HepG2 (cell line): ENCODE data around the gene PDZD7. TPM values are rescaled to one million over a fixed set of nuclear protein-coding genes. Genes with fewer than 3 reads are reported as not detected.

Experiments
- ARNTL ChIP-seq: sonication (generic); formaldehyde crosslinking; IDR thresholded peaks from 2 replicates; pipeline ENCODE4 v1.4.0; 2020; ENCODE audit warnings: mild to moderate bottlenecking, missing genetic modification reagents
- CCDC6 ChIP-seq: sonication (generic); formaldehyde crosslinking; IDR thresholded peaks from 2 replicates; pipeline ENCODE4 v1.8.1; 2022; ENCODE audit warnings: mild to moderate bottlenecking, missing genetic modification reagents, moderate library complexity
- GMEB2 ChIP-seq: IDR thresholded peaks from 2 replicates; pipeline ENCODE4 v1.6.1; 2016; ENCODE audit warnings: missing biosample characterization, missing genetic modification reagents, low read depth
- GPBP1L1 ChIP-seq: sonication (generic); formaldehyde crosslinking; IDR thresholded peaks from 2 replicates; pipeline ENCODE4 v1.5.0; 2020; ENCODE audit warnings: mild to moderate bottlenecking, missing genetic modification reagents
- HMGXB3 ChIP-seq: sonication (generic); formaldehyde crosslinking; IDR thresholded peaks from 2 replicates; pipeline ENCODE4 v1.4.0; 2020; ENCODE audit warnings: missing genetic modification reagents, borderline replicate concordance
- KMT2B ChIP-seq: IDR thresholded peaks from 2 replicates; pipeline ENCODE4 v1.6.1; 2016; ENCODE audit warnings: missing genetic modification reagents, missing compliant biosample characterization
- MED1 ChIP-seq: sonication (generic); formaldehyde crosslinking; IDR thresholded peaks from 2 replicates; pipeline ENCODE4 v1.4.0; 2020; ENCODE audit warnings: missing genetic modification reagents
- PHF20 ChIP-seq: sonication (generic); formaldehyde crosslinking; IDR thresholded peaks from 2 replicates; pipeline ENCODE4 v1.5.0; 2020; ENCODE audit warnings: mild to moderate bottlenecking, missing genetic modification reagents
- PLRG1 ChIP-seq: fragments of 450-650 bp; conservative IDR thresholded peaks from 2 replicates; pipeline ENCODE4 v1.6.1; 2016
- RFX5 ChIP-seq: IDR thresholded peaks from 2 replicates; pipeline ENCODE4 v1.6.1; 2011; ENCODE audit warnings: low read depth, low read length, improper control_type of control experiment
- SIN3A ChIP-seq: IDR thresholded peaks from 2 replicates; pipeline ENCODE4 v1.6.1; 2011; ENCODE audit warnings: low read depth, mild to moderate bottlenecking, control low read depth, low read length, borderline replicate concordance
- SKI ChIP-seq: fragments of 450-650 bp; IDR thresholded peaks from one replicate; pipeline ENCODE4 v1.6.1; 2018; ENCODE audit warnings: mild to moderate bottlenecking; ENCODE audit not compliant: partially characterized antibody
- SRSF1 ChIP-seq: fragments of 200-400 bp; formaldehyde crosslinking; optimal IDR thresholded peaks from 2 replicates; pipeline ENCODE3; 2017; ENCODE audit warnings: mild to moderate bottlenecking, low read depth, low read length, moderate library complexity
- TBL1XR1 ChIP-seq: fragments of 150-350 bp; IDR thresholded peaks from 2 replicates; pipeline ENCODE4 v1.6.1; 2014; ENCODE audit warnings: borderline replicate concordance, low read length; ENCODE audit not compliant: partially characterized antibody
- ZNF33A ChIP-seq: sonication (generic); formaldehyde crosslinking; IDR thresholded peaks from 2 replicates; pipeline ENCODE4 v1.5.1; 2020; ENCODE audit warnings: missing genetic modification reagents, mild to moderate bottlenecking, moderate library complexity, borderline replicate concordance
- ZNF44 ChIP-seq: sonication (generic); formaldehyde crosslinking; IDR thresholded peaks from 2 replicates; pipeline ENCODE4 v1.5.1; 2020; ENCODE audit warnings: mild to moderate bottlenecking, missing genetic modification reagents
- ZNF496 ChIP-seq: sonication (generic); formaldehyde crosslinking; IDR thresholded peaks from 2 replicates; pipeline ENCODE4 v1.8.1; 2023; ENCODE audit warnings: mild to moderate bottlenecking, moderate library complexity, missing genetic modification reagents; ENCODE audit not compliant: insufficient replicate concordance
- ZNF589 ChIP-seq: sonication (generic); formaldehyde crosslinking; conservative IDR thresholded peaks from 2 replicates; pipeline ENCODE4 v1.8.0; 2022; ENCODE audit warnings: mild to moderate bottlenecking, moderate library complexity, missing genetic modification reagents
- ZSCAN12 ChIP-seq: sonication (generic); formaldehyde crosslinking; IDR thresholded peaks from 2 replicates; pipeline ENCODE4 v1.9.0; 2021; ENCODE audit warnings: mild to moderate bottlenecking, missing genetic modification reagents
- ZSCAN31 ChIP-seq: sonication (generic); formaldehyde crosslinking; IDR thresholded peaks from 2 replicates; pipeline ENCODE4 v1.5.0; 2020; ENCODE audit warnings: low read depth, mild to moderate bottlenecking, missing genetic modification reagents
- polyA plus RNA-seq, 8 experiments: library from polyadenylated mRNA; depleted of rRNA in 3 of 8; stranded (reverse) in 7 of 8; unstranded in 1 of 8; fragments of >200 nt; fragmentation: Illumina TruSeq in 4 of 8; extraction: Trizol in 4 of 8; gene quantifications; 2 replicates each; pipeline versions ENCODE4 v1.2.1 to v1.2.3, GENCODE V29; 2011 to 2016; ENCODE audit warnings: low read depth in 4 of 8, missing spikeins in 1 of 8, mixed read lengths in 1 of 8; ENCODE audit not compliant: insufficient read depth in 1 of 8
- total RNA-seq, 5 experiments: library from RNA; depleted of rRNA; stranded (reverse); fragments of >200 nt; fragmentation: Illumina TruSeq; extraction: Trizol; gene quantifications; 2 replicates each; pipeline ENCODE4 v1.2.3, GENCODE V29; 2016; ENCODE audit warnings: low read depth in 1 of 5
- TF ChIP-seq, protein P1 (sequence below): sonication (generic); formaldehyde crosslinking; IDR thresholded peaks from 2 replicates; pipeline ENCODE4 v1.5.1; 2020; ENCODE audit warnings: missing genetic modification reagents, mild to moderate bottlenecking, borderline replicate concordance
- TF ChIP-seq, protein P2 (sequence below): sonication (generic); formaldehyde crosslinking; IDR thresholded peaks from 2 replicates; pipeline ENCODE4 v1.4.0; 2020; ENCODE audit warnings: mild to moderate bottlenecking, missing genetic modification reagents

The PDZD7 gene
- total and polyA plus RNA-seq, 2 of the 13 experiments (the other 11 are each of a cell fraction or from before 2014, with no cell fraction given) = 0.58 to 0.73 TPM

DNA sequence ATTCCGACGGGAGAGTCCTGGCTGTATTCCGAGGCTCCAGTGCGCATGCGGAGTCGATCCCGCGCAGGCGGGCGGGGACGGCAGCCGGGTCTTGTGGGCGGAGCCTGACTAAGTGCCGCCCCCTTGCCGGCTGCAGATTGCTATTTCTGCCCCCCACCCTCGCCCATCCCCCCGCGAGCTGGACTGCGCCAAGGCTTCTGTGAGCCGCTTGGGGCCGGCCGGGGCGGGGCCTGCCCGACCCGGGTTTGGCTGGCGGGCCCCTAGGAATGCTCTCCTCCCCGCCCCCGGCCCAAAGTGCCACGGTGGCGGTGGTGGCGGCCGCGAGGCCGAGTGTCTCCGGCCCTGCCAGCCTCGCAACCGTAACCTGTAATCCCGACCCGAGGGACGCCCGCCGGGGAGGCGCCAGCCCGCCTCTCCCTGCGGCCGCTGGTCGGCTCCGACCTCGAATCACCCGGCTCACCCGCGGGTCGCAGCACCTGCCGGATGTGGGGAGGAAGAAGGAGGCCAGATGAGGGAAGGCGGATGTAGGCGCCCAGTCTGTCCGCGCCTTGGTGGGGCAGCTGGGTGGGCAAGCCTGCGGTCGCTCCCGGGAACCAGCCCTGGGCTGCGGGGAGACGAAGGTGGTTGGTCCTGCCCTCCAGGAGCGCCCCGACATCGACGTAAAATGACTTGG lies 30.2 kb upstream of the PDZD7 start (continued):
- TF ChIP-seq CCDC6 (peak; percentile 77; the same call in 1 of the 2 replicates), GMEB2 (CRISPR knock-in tag) (no peak), SIN3A (no peak), SRSF1 (peak; percentile 64), MED1 (CRISPR knock-in tag) (peak; percentile 71), ZSCAN31 (CRISPR knock-in tag) (peak; percentile 85), ZNF589 (CRISPR knock-in tag) (no peak), ZSCAN12 (CRISPR knock-in tag) (no peak), PLRG1 (no peak), ARNTL (no peak; the same call in 1 of the 2 replicates), TBL1XR1 (peak; percentile 46), GPBP1L1 (CRISPR knock-in tag) (no peak), HMGXB3 (CRISPR knock-in tag) (no peak), PHF20 (CRISPR knock-in tag) (peak; percentile 34; the same call in 1 of the 2 replicates), SKI (no peak), ZNF33A (CRISPR knock-in tag) (0 out of 2 replicates have a peak, but pooled peaks have one; percentile 89), ZNF496 (CRISPR knock-in tag) (no peak), ZNF44 (CRISPR knock-in tag) (no peak), KMT2B (CRISPR knock-in tag) (no peak), RFX5 (no peak)
- TF ChIP-seq, protein P1, sequence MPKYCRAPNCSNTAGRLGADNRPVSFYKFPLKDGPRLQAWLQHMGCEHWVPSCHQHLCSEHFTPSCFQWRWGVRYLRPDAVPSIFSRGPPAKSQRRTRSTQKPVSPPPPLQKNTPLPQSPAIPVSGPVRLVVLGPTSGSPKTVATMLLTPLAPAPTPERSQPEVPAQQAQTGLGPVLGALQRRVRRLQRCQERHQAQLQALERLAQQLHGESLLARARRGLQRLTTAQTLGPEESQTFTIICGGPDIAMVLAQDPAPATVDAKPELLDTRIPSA (CRISPR knock-in tag) = peak; percentile 80; the same call in 1 of the 2 replicates
- TF ChIP-seq, protein P2, sequence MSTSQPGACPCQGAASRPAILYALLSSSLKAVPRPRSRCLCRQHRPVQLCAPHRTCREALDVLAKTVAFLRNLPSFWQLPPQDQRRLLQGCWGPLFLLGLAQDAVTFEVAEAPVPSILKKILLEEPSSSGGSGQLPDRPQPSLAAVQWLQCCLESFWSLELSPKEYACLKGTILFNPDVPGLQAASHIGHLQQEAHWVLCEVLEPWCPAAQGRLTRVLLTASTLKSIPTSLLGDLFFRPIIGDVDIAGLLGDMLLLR (CRISPR knock-in tag) = peak; percentile 22; the same call in 1 of the 2 replicates
